GM12865 (cell line): ENCODE measurements around the gene CIAPIN1.
"Not testable (repeated sequence)": the region's sequence is repeated elsewhere in the genome, so short reads cannot be mapped to it uniquely, and the experiment has no call there.

ENCODE experiments used
- DNase-seq: peaks from one replicate; pipeline ENCODE4 v3.0.0; 2010; ENCODE audit warnings: low read depth
- H3K4me3 ChIP-seq: 2 replicates; pipeline ENCODE4 v1.5.1; 2011; ENCODE audit warnings: mild to moderate bottlenecking, low read depth, low read length, control low read depth
- TF ChIP-seq, protein P1 (sequence below): IDR thresholded peaks from 2 replicates; pipeline ENCODE4 v1.5.1; 2011; ENCODE audit warnings: low read length, control low read depth, low read depth, inconsistent platforms; ENCODE audit not compliant: insufficient read depth; ENCODE audit errors: missing control alignments

The CIAPIN1 gene

DNA sequence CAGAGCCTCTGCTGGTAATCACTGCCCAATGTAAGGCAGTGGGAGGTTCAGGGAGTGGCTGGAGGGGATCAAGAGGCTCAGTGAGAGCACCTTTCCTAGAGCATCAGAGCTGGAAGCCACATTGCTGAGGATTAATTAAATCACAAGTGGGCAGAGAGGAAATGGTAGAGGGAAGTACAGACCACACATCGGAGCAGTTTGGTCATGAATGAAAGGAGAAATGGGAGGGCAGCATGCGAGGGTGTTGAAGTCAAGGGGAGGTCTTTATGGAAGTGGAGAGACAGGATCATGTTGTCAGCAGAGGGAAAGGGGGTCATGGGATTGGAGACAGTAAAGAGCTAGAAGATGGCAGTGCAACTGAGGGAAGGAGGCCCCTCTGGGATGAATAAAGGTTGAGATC, 40.3 kb downstream of the CIAPIN1 start:
- no peak for DNase-seq
- no peak overlapping the region for H3K4me3 ChIP-seq
- TF ChIP-seq, protein P1, sequence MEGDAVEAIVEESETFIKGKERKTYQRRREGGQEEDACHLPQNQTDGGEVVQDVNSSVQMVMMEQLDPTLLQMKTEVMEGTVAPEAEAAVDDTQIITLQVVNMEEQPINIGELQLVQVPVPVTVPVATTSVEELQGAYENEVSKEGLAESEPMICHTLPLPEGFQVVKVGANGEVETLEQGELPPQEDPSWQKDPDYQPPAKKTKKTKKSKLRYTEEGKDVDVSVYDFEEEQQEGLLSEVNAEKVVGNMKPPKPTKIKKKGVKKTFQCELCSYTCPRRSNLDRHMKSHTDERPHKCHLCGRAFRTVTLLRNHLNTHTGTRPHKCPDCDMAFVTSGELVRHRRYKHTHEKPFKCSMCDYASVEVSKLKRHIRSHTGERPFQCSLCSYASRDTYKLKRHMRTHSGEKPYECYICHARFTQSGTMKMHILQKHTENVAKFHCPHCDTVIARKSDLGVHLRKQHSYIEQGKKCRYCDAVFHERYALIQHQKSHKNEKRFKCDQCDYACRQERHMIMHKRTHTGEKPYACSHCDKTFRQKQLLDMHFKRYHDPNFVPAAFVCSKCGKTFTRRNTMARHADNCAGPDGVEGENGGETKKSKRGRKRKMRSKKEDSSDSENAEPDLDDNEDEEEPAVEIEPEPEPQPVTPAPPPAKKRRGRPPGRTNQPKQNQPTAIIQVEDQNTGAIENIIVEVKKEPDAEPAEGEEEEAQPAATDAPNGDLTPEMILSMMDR: no peak

DNA sequence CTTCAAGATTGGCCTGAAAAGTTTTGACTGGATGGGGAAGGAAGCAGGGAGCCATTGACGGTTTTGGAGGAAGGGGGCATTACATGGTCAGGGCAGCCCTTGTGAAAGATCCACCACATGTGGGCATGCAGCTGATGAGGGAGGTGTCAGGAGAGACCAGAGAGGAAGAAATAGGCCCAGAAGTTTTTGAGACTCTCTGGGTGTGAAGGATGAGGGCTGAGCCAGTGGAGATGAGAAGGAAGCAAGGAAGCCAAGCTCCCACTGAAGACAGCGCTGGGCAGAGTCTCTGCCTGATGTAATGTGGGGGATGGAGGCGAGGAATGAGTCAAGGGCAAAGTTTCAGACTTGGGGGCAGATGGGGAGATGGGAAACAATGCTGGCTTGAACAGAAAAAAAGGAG, 42.1 kb downstream of the CIAPIN1 start:
- no peak overlapping the region for H3K4me3 ChIP-seq
- DNase-seq: no peak
- TF ChIP-seq, protein P1: no peak

DNA sequence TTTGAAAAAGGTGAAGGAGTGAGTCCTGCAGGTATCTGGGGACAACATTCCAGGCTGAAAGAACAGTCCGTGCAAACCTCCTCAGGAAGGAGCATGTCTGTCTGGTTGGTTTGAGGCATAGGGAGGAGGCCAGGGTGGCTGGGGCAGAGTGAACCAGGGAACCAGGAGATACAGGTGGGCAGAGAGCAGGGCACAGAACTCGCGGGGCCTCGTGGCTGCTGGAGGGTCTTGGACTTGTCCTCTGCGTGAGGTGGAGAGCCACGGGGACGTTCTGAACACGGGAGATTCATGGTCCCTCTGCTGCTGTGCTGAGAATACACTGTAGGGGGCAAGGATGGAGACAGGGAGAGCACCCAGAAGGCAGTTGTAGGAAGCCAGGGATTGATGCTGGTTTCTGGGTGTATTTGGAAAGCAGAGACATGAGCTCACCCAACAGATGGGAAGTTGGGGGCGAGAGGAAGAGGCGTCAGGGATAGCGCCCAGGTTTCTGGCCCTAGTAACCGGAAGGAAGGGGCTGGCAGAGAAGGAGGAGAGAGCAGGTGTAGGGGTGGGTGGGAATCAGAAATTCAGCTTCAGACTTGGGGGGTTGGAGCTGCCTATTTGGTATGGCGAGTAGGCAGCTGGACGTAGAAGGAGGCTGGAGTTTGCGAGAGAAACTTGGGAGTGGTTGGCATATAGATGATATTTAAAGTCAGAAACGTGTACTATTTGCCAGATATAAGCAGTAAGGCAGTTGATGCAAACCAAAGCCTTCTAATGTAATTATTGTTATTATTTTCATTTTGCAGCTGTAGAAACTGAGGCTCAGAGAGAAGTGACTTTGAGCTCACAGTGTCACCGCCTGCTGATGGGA, 43.0 kb downstream of the CIAPIN1 start, which contains the start of gene CCL17:
Gene CCL17 (plus strand): TSS at position 803 of the 853 bp plus-strand sequence. CDS start 9,166 bp downstream, outside the sequence.
- TF ChIP-seq, protein P1: no peak
- no peak for DNase-seq
- no peak within 1 kb of the TSS for H3K4me3 ChIP-seq

DNA sequence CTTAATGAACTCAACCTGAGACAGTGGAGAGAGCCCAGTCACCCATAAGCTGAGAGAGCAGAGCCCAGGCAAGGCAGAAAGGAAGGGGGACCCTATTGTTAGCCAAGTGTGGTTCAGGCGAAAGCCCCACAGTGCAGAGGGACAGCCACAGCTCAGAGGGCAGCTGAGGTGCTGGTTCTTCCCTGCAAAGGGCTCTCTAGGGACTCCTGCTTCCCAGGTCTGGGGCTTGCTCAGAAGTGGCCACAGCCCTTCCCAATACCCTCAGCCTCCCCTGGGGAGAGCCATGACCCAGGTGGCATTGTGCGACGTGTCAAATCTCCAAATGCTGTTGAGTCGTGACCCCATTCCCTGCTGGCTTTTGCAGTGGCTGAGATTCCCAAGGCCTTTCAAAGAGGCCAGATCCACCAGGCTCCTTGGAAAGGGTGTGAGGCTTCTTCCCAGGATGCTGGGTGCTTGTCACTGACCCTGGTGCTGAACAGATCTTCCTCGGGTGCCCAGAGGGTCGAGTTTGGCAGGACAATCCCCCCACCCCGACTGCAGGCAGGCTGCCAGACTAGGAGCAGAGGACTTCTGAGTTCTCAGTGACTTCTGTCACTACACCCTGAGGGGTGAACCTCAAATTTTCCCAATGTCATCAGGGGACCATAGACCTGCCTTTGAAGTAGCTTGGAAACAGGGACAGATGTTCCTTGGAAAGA, 45.1 kb downstream of the CIAPIN1 start:
- DNase-seq: no peak
- no peak overlapping the region for H3K4me3 ChIP-seq
- TF ChIP-seq, protein P1: no peak

DNA sequence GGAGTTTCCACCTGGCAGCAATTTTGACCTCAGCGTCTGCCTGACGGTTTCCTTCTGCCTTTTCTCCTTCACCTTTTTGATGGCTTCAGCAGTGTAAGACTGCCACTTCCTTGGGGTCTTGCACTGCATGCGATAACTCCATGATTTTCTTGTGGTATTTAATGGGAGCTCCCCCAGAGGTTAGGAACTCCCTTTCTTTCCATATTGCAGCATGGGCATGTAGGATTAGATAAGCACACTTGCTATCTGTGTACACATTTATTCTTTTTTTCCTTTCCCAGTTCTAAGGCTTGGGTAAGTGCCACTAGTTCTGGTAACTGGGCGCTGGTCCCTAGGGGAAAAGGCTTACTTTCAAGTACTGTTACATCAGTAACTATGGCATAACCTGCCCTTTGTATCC, 49.7 kb downstream of the CIAPIN1 start:
- not testable (repeated sequence) for DNase-seq, H3K4me3 ChIP-seq

DNA sequence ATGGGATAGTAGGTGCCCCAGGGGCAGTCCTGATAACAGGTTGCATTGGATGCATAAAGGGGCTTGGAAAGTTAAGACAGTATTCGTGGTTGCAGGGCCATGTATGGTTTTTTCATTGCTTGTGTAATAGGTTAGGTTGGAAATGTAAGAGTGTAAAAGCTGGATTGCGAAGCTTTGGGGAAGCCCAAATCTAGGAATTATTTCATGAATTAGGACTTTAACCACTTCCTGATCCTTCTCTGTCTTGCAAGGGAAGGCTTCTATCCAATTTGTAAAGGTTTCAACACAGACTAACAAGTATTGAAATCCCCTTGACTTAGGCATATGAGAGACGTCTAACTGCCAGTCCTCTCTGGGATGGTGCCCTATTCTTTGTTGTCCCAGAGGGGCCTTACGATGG, 50.4 kb downstream of the CIAPIN1 start:
- no peak overlapping the region for H3K4me3 ChIP-seq
- DNase-seq: no peak
- TF ChIP-seq, protein P1: no peak

DNA sequence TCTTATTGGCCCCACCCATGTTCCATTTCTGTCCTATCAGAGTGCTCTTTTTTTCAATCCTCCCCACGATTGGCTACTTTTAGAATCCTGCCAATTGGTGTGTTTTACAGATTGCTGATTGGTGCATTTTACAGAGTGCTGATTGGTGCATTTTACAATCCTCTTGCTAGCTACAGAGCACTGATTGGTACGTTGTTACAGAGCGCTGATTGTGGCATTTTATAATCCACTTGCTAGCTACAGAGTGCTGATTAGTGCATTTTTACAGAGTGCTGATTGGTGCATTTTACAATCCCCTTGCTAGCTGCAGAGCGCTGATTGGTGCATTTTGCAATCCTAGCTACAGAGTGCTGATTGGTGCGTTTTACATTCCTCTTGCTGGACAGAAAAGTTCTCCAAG, 52.2 kb downstream of the CIAPIN1 start:
- TF ChIP-seq, protein P1: no peak
- no peak for DNase-seq
- H3K4me3 ChIP-seq: no peak overlapping the region
